Measurements from ENCODE around the gene CARD10.
"Not testable (repeated sequence)": the region's sequence is repeated elsewhere in the genome, so short reads cannot be mapped to it uniquely, and the experiment has no call there.

The CARD10 gene

DNA sequence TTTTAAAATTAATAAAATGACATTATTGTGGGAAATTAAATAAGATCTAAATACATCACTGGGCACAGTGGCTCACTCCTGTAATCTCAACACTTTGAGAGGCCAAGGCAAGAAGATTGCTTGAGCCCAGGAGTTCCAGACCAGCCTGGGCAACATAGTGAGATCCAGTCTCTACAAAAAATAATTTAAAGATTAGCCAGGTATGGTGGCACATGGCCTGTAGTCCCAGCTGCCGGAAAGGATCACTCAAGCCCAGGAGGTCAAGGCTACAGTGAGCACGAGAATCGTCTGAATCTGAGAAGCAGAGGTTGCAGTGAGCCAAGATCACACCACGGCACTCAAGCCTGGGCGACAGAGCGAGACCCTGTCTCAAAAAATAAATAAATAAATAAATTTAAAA is 15.9 kb upstream of the CARD10 start:
- in situ Hi-C loops (cut with MboI; ENCODE audit: low pct_unique_long_range_greater_than_20kb, low sequenced_read_pairs, unreplicated experiment): no loop called here
- TF ChIP-seq, protein P1, sequence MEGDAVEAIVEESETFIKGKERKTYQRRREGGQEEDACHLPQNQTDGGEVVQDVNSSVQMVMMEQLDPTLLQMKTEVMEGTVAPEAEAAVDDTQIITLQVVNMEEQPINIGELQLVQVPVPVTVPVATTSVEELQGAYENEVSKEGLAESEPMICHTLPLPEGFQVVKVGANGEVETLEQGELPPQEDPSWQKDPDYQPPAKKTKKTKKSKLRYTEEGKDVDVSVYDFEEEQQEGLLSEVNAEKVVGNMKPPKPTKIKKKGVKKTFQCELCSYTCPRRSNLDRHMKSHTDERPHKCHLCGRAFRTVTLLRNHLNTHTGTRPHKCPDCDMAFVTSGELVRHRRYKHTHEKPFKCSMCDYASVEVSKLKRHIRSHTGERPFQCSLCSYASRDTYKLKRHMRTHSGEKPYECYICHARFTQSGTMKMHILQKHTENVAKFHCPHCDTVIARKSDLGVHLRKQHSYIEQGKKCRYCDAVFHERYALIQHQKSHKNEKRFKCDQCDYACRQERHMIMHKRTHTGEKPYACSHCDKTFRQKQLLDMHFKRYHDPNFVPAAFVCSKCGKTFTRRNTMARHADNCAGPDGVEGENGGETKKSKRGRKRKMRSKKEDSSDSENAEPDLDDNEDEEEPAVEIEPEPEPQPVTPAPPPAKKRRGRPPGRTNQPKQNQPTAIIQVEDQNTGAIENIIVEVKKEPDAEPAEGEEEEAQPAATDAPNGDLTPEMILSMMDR (IDR thresholded peaks at IDR 0.05; ENCODE audit: extremely low read depth, insufficient read depth, missing control alignments): no peak
- DNase-seq (ENCODE audit: low spot score): no peak

DNA sequence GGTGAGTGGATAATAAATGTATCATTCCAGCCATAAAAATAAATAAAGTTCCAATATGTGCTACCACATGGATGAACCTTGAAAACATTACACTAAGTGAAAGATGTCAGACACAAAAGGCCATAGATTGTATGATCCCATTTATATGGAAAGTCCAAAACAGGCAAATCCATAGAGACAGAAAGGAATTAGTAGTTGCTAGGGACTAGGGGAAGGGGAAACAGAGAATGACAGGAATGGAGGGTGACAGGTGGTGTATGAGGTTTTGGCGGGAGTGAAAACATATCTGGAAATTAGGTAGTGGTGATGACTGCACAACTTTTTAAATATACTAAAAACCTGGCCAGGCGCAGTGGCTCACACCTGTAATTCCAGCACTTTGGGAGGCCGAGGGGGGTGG is 15.2 kb upstream of the CARD10 start:
- in situ Hi-C loops (cut with MboI; ENCODE audit: low pct_unique_long_range_greater_than_20kb, low sequenced_read_pairs, unreplicated experiment): no loop called here
- TF ChIP-seq, protein P1 (IDR thresholded peaks at IDR 0.05; ENCODE audit: extremely low read depth, insufficient read depth, missing control alignments): no peak
- DNase-seq (ENCODE audit: low spot score): no peak

DNA sequence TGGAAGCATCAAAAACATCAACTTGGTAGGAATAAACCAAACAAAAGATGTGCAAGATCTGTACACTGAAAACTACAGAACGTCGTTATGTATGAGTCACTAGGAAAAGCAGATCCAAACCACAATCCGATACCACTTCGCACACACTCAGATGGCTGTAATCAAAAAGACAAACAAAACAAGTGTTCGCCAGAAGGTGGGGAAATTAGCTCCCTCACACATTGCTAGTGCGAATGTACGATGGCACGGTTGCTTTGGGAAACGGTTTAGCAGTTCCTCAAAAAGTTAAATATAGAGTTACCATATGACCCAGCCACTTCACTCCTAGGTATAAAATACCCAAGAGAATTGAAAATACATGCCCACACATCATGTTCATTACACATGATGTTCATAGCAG is 14.8 kb upstream of the CARD10 start:
- no peak for DNase-seq (ENCODE audit: low spot score)
- TF ChIP-seq, protein P1 (IDR thresholded peaks at IDR 0.05; ENCODE audit: extremely low read depth, insufficient read depth, missing control alignments): no peak

DNA sequence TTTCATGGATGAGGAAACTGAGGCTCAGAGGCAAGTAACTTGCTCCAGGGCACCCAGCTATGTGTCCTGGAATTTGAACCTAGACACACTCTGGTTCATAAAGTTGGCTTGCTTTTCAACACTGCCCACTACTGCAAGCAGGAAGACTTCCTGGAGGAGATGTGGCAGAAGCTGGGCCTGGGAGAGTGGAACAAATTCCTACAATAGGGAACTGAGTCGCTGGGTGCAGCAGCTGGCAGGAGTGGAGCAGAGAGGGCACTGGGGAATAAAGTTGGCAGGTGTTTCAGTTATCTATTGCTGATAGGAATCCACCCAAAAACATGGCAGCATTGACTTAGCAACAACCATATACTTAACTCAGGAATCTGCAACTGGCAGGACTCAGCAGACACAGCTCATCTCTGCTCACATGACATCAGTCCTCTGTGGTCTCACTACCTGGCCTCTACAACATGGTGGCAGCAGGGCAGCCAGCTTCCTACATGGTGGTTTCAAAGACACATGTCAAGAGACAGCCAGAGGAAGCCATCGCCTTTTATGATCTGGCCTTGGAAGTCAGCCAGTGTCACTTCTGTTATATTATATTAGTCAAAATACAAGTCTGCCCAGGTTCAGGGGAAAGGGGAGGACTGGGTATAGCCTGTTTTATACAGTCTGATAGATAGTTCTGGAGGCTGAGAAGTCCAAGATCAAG is 10.6 kb upstream of the CARD10 start:
- in situ Hi-C loops (cut with MboI; ENCODE audit: low pct_unique_long_range_greater_than_20kb, low sequenced_read_pairs, unreplicated experiment): no loop called here
- no peak for DNase-seq (ENCODE audit: low spot score)

More for the DNA sequence above, 14.8 kb upstream of the CARD10 start:
- in situ Hi-C loops (cut with MboI; ENCODE audit: low pct_unique_long_range_greater_than_20kb, low sequenced_read_pairs, unreplicated experiment): no loop called here

DNA sequence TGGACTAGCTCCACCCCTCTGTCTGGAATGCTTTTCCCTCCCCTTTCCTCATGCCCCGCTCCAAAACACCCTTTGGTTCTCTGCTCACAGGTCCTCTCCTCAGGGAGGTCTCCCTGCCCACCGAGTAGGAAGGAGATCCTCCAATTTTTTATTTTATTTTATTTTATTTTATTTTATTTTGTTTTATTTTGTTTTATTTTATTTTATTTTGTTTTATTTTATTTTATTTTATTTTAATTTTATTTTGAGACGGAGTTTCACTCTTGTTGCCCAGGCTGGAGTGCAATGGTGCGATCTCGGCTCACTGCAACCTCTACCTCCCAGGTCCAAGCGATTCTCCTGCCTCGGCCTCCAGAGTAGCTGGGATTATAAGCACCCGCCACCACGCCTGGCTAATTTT is 8.7 kb upstream of the CARD10 start:
- in situ Hi-C loops (cut with MboI; ENCODE audit: low pct_unique_long_range_greater_than_20kb, low sequenced_read_pairs, unreplicated experiment); DNase-seq (ENCODE audit: low spot score): not testable (repeated sequence)

More for the DNA sequence above, 10.6 kb upstream of the CARD10 start:
- TF ChIP-seq, protein P1 (IDR thresholded peaks at IDR 0.05; ENCODE audit: extremely low read depth, insufficient read depth, missing control alignments): no peak

DNA sequence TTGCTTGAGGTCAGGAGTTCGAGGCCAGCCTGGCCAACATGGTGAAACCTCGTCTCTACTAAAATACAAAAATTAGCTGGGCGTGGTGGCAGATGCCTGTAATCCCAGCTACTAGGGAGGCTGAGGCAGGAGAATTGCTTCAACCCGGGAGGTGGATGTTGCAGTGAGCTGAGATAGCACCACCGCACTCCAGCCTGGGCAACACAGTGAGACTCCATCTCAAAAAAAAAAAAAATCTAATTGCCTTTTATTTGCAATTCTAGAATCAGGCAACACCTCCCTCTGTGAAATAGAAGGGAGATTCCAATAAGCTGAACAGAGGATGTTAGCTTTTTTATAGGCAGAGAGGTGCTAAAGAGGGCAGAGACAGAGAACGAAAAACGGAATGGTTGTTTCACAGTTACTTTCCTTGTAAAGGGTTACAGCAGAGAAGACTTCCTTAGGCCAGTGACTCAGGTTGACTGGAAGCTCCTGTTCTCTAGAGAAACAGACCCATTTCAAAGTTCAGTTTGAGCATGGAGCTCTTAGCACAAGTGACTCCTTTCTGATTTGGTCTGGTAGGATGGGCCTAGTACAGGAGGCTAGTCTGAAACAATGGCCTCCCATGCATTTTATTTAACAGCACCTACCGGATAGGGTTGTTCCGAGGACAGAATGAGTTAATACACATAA is 8.0 kb upstream of the CARD10 start:
- in situ Hi-C loops (cut with MboI; ENCODE audit: low pct_unique_long_range_greater_than_20kb, low sequenced_read_pairs, unreplicated experiment); DNase-seq (ENCODE audit: low spot score): not testable (repeated sequence)

DNA sequence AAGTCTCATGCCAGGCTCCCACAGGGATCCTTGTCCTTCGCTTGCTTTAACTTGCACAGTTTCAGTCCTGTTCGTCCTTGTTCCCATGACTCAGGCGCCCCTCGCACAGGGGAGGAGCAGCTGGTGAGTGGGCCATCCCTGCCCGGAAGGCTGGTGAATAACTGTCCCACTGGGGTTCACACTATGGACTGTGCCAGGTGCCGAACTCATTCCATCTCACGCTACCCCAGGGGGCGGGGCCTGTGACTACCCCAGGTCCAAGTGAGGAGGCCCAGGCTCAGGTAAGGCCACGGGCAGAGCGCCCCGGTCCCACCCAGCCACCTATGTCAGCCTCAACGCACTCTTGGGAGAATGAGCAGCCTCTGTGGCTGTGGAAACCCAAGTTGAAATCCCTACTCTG is 7.2 kb upstream of the CARD10 start:
- in situ Hi-C loops (cut with MboI; ENCODE audit: low pct_unique_long_range_greater_than_20kb, low sequenced_read_pairs, unreplicated experiment): no loop called here

More for the DNA sequence above, 7.2 kb upstream of the CARD10 start:
- TF ChIP-seq, protein P1 (IDR thresholded peaks at IDR 0.05; ENCODE audit: extremely low read depth, insufficient read depth, missing control alignments): no peak
- DNase-seq (ENCODE audit: low spot score): no peak

Measured in GM13977 (cell line).